Adrenal gland (tissue), 5 donors: Measurements from ENCODE around the gene GABRA4.

ENCODE experiments used
- CTCF ChIP-seq, 6 experiments: fragments of 450-650 bp in 4 of 6; fragments of 200-600 bp in 2 of 6; sonication (generic) in 1 of 6; IDR thresholded peaks; 1 replicate in 5 of 6; 2 replicates in 1 of 6; pipeline versions ENCODE4 v1.5.1 to v1.8.0; 2016 to 2021; ENCODE audit warnings: antibody characterized with exemption in 6 of 6, mild to moderate bottlenecking in 2 of 6, moderate library complexity in 1 of 6
- POLR2A ChIP-seq, 2 donors: fragments of 450-650 bp; IDR thresholded peaks; one replicate each; pipeline ENCODE4 v1.6.1; 2017; ENCODE audit warnings: antibody characterized with exemption in 2 of 2, mild to moderate bottlenecking in 2 of 2, moderate library complexity in 1 of 2
- donor health status: DM: no; HTN: no; CAD: no.

GRCh38 chr4:46952451-46952850, 40.9 kb downstream of the GABRA4 start:
- TF ChIP-seq CTCF (IDR thresholded peaks at IDR 0.05) (no peak), POLR2A (IDR thresholded peaks at IDR 0.05) (no peak)
